Cerebellar cortex (tissue), 1 donor: ENCODE measurements around the gene ADGRV1.
"Not testable (repeated sequence)": the region's sequence is repeated elsewhere in the genome, so short reads cannot be mapped to it uniquely, and the experiment has no call there.

Experiments
- DNase-seq: peaks from one replicate; pipeline ENCODE4 v3.0.0-alpha.2; 2015; ENCODE audit warnings: low spot score

ADGRV1 gene

DNA sequence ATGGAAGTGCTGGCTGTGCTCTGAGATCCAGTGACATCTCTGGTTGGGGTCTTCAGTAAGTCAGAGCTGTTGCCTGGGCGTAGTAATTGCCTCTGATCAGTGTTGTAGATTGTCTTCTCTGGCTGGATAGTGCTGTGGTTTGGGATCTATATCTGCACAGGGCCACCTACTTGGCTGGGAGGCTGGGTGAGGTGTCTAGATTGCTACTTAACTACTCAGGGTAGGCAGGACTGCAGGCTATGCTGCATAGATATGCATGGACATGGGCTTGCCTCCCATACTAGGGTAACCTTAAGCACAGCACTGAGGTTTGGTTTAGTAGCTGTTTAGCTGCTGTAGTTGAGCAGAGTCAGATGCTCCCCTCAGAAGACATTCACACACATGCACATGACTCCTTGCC is 181.0 kb downstream of the ADGRV1 start:
- DNase-seq = no peak

DNA sequence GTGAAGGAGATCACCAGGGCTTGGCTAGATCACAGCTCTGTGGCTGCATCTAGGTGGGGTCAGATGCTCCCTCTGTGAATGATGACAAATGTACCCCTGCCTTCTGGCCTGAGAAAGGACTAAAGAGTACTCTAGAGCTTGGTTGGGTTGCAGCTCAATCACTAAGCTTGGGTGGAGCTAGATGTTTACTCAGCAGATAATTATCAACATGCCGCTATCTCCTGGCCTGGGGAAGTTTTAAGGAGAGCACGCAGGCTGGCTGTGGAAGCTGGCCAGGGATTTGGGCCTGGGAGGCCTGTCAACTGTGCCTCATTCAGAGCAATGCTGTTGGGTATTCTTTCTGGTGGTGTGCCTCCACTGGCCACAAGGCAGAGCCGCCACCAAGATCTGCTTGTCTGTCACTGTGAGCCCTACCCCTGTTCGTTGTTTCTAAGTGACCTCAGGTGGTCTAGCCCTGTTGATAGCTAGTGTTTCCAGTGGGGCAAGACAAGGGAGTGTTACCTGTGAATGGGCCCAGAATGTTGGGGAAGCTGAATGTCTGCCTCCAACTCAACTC is 181.7 kb downstream of the ADGRV1 start:
- DNase-seq = no peak

GRCh38 chr5:90741022-90741564 is 182.5 kb downstream of the ADGRV1 start:
- no peak for DNase-seq

DNA sequence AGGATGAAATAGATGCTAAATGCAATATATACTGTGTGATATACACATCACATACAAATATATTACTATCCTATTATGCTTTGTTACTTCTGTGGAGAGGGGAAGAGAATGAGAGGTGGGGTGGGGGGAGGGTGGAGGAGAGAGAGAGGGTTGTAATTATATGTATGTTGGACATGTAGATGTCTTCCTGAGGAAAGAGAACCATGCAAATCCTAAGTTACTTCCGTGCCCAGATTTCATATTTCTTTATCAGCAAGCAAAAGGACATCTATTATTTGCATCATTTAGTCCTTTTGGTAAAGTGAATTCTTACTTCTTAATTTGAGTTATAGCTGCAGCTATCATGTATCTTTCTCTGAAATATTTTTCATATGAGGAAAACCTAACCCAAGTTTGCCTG is 187.5 kb downstream of the ADGRV1 start:
- no peak for DNase-seq

DNA sequence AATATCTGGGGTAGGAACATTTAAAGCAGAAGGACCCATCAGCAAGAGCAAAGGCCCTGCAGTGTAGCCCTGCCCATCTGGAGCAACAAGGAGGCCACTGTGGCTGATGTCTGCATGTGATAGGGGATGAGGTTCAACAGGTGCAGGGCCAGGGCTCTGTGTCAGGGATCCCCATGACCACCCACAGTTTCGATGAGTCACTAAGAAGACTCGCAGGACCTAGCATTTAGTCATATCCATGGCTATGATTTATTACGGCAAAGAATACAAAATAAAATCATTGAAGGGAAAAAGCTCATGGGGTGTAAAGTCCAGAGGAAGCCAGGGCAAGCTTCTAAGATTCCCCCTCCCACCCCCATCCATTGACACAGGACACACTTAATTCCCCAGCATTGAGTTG is 188.6 kb downstream of the ADGRV1 start:
- DNase-seq = no peak

- no peak for DNase-seq
Observed at GRCh38 chr5:90747693-90748092, 189.1 kb downstream of the ADGRV1 start.

- no peak for DNase-seq
Observed at GRCh38 chr5:90759119-90759518, 200.5 kb downstream of the ADGRV1 start.

DNA sequence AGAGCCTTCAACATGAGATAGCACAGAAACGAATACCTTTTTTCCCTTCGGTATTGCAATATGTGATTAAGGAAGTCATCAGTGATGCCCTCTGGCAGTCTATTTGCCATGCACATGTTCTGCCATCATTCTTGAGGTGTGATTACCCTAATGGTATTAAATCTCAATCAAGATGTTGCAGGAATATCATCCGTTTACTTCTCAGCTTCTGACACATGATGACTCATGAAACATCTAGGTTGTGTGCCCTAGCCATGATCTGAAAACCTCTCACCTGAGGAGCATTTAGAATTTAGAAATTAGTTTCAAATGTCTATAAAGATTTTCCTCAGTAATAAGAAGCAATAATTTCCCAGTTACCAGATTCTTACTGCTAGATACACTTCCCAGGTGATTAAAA is 209.1 kb downstream of the ADGRV1 start:
- no peak for DNase-seq

DNA sequence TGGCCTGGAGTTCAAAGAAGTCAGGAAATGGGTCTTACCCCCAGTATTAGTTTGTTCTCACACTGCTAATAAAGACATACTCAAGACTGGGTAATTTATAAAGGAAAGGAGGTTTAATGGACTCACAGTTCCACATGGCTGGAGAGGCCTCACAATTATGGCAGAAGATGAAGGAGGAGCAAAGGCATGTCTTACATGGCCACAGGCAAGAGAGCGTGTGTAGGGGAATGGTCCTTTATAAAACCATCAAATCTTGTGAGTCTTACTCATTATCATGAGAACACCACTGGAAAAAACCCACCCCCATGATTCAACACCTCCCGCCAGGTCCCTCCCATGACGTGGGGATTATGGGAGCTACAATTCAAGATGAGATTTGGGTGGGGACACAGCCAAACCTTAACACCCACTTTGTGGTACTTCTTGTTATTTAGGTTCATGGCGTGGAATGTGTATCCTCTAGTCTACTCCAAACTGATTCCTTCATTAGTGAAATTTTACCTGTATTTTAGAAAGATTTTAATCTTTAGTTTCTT is 211.5 kb downstream of the ADGRV1 start:
- DNase-seq = not testable (repeated sequence)

DNA sequence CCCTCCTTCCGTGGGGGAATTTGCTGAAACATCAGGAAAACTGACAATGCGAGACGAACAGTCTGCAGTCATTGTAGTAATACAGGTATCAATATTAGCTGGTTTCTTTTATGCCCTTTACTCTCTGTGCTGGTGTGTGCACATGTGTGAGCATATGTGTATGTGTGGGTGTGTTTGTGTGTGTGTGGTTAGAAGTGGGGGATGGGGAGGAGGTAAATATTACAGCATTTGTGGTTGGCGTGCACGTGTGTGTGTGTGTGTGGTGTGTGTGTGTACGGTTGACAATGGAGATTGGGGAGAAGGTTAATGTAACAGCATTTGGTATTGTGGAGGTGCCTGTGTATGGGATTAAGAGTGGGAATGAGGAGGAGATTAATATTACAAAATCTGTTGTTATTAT is 219.4 kb downstream of the ADGRV1 start:
- no peak for DNase-seq

GRCh38 chr5:90783460-90784333 is 225.1 kb downstream of the ADGRV1 start:
- peak; percentile 74 for DNase-seq

- no peak for DNase-seq
Observed at GRCh38 chr5:90786756-90787155, 228.2 kb downstream of the ADGRV1 start.

DNA sequence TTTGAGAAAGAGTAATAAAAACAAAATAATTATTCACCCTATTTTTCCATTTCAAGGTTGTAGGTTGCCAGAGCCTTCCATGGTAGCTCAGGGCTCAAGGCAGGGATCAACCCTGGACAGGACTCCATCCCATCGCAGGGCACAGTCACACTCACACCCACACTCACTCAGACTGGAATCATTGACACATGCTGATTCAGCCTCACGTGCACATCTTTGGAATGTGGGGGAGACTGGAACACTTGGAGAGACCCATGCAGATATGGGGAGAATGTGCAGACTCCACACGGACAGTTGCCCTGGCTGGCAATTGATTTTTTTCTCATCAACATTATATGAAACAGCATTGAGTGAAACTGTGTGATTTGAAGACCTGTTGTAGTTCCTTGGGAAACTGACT is 234.1 kb downstream of the ADGRV1 start:
- DNase-seq = no peak

GRCh38 chr5:90793183-90793582 is 234.6 kb downstream of the ADGRV1 start:
- DNase-seq = no peak

DNA sequence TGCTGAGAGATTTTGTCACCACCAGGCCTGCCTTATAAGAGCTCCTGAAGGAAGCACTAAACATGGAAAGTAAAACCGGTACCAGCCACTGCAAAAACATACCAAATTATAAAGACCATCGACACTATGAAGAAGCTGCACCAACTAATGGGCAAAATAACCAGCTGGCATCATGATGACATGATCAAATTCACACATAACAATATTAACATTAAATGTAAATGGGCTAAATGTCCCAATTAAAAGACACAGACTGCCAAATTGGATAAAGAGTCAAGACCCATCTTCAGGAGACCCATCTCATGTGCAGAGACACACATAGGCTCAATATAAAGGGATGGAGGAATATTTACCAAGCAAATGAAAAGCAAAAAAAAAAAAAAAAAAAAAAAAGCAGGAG is 238.3 kb downstream of the ADGRV1 start:
- not testable (repeated sequence) for DNase-seq

- DNase-seq = not testable (repeated sequence)
Observed at GRCh38 chr5:90800082-90800481, 241.5 kb downstream of the ADGRV1 start.

GRCh38 chr5:90800515-90800914 is 241.9 kb downstream of the ADGRV1 start:
- DNase-seq = not testable (repeated sequence)

- DNase-seq = peak; percentile 52
Observed at GRCh38 chr5:90802474-90803317, 244.1 kb downstream of the ADGRV1 start.

- no peak for DNase-seq
Observed at GRCh38 chr5:90803381-90803780, 244.8 kb downstream of the ADGRV1 start.

DNA sequence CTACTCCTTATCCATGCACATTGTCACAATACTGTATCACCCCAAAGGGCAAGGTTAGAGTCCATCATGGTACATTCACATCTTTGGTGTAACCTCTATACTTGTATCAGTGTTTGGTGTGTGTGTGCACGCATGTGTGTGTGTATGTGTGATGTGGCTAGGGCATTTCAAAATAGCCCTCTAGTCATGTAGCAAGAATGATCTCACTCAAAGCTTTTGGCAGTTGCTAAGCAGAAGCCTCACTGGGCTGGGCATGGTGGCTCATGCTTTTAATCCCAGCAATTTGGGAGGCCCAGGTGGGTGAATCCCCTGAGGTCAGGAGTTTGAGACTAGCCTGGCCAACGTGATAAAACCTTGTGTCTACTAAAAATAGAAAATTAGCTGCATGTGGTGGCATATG is 245.3 kb downstream of the ADGRV1 start:
- DNase-seq = no peak

- DNase-seq = no peak
Observed at GRCh38 chr5:90807496-90807895, 248.9 kb downstream of the ADGRV1 start.
